Measurements from ENCODE around the gene HS3ST2.

DNA sequence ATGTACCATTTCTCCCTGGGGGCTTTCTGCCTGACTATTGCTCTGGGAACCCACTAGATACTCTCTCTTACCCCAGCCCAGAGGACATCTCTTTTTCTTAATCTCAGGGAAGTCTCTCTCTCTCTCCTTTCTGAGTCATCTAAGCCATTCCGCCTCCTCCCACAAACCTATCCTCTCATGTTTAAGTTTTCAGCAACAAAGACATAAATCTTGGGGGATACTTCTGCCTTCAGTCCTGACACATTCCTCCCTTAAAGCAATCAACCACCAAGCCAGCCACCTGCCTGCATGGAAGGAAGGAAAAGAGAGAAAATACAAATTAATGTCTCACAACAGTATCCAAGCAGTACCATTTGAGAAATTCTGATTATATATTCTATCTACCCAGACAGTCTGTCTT, 128.8 kb downstream of the HS3ST2 start:
- TF ChIP-seq, protein P1, sequence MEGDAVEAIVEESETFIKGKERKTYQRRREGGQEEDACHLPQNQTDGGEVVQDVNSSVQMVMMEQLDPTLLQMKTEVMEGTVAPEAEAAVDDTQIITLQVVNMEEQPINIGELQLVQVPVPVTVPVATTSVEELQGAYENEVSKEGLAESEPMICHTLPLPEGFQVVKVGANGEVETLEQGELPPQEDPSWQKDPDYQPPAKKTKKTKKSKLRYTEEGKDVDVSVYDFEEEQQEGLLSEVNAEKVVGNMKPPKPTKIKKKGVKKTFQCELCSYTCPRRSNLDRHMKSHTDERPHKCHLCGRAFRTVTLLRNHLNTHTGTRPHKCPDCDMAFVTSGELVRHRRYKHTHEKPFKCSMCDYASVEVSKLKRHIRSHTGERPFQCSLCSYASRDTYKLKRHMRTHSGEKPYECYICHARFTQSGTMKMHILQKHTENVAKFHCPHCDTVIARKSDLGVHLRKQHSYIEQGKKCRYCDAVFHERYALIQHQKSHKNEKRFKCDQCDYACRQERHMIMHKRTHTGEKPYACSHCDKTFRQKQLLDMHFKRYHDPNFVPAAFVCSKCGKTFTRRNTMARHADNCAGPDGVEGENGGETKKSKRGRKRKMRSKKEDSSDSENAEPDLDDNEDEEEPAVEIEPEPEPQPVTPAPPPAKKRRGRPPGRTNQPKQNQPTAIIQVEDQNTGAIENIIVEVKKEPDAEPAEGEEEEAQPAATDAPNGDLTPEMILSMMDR (IDR thresholded peaks at IDR 0.05), result no peak
- TF ChIP-seq FOSL2 (IDR thresholded peaks at IDR 0.05) (no peak), FOSL2 (CRISPR knock-in tag; IDR thresholded peaks at IDR 0.05) (no peak), ZC3H11A (IDR thresholded peaks at IDR 0.05) (no peak), RCOR1 (IDR thresholded peaks at IDR 0.05; ENCODE audit: low read depth, low read length) (no peak), ESRRA (IDR thresholded peaks at IDR 0.05; ENCODE audit: borderline replicate concordance, low read length) (no peak)
- TF ChIP-seq, protein P2, sequence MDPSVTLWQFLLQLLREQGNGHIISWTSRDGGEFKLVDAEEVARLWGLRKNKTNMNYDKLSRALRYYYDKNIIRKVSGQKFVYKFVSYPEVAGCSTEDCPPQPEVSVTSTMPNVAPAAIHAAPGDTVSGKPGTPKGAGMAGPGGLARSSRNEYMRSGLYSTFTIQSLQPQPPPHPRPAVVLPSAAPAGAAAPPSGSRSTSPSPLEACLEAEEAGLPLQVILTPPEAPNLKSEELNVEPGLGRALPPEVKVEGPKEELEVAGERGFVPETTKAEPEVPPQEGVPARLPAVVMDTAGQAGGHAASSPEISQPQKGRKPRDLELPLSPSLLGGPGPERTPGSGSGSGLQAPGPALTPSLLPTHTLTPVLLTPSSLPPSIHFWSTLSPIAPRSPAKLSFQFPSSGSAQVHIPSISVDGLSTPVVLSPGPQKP (IDR thresholded peaks at IDR 0.05; ENCODE audit: low read depth, low read length), result no peak

Measured in A549 (cell line).